CD4-positive, alpha-beta T cell treated with Interleukin-6 for 4 hours (primary cell): ENCODE data around the gene TP73.
"Not testable (repeated sequence)": the region's sequence is repeated elsewhere in the genome, so short reads cannot be mapped to it uniquely, and the experiment has no call there.

Source experiments
- DNase-seq: peaks from one replicate; pipeline ENCODE4 v3.0.0-alpha.2; 2020; ENCODE audit warnings: mixed read lengths

Gene TP73

DNA sequence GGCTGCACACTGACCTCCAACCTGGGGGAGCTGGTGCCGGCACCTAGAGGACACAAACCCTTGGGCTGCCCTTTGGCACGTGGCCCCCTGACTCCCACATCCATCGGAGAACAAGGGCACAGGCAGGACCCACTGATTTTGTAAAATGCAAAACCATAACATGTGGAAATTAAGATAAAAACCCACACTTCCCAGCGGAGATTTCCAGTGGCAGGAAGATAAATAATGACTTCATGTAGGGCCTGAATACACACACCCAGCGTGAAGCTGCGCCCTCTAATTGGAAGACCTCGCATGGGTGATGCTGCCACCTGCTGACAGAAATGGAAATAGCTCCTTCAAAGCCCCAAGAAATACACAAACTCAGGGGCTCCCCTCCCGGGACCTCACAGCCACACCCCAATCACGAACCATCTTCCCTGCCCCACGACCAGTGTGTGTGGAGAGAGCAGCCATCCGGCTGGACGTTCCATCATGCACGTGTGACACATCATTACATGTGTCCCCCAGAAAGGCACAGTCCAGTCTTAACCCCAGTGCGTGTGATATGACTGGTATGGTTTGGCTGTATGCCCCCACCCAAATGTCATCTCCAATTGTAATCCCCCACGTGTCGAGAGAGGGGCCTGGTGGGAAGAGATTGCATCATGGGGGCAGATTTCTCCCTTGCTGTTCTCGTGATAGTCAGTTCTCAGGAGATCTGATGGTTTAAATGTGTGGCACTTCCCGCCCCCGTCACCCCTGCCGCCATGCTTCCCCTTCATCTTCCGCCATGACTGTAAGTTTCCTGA is 33.2 kb upstream of the TP73 start:
- DNase-seq = peak; percentile 82

DNA sequence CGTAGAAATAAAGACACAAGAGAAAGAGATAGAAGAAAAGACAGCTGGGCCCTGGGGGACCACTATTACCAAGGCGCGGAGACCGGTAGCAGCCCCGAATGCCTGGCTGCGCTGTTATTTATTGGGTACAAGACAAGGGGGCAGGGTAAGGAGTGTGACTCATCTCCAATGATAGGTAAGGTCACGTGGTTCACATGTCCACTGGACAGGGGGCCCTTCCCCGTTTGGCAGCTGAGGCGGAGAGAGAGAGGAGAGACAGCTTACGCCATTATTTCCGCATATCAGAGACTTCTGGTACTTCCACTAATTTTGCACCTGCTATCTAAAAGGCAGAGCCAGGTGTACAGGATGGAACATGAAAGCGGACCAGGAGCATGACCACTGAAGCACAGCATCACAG is 31.6 kb upstream of the TP73 start:
- DNase-seq = no peak

- DNase-seq = peak; percentile 26
These were observed 31.1 kb upstream of the TP73 start for GRCh38 chr1:3621151-3621671.

DNA sequence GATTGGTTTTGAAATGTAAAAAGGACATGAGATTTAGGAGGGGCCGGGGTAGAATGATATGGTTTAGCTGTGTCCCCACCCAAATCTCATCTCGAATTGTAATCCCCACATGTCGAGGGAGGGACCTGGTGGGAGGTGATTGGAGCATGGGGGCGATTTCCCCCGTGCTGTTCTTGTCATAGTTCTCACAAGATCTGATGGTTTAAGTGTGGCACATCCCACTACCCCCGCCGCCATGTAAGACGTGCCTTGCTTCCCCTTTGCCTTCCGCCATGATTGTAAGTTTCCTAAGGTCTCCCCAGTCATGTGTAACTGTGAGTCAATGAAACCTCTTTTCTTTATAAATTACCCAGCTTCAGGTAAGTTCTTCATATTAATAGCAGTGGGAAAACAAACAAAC is 30.2 kb upstream of the TP73 start:
- not testable (repeated sequence) for DNase-seq

GRCh38 chr1:3623441-3624199 is 28.7 kb upstream of the TP73 start:
- DNase-seq = peak; percentile 19

DNA sequence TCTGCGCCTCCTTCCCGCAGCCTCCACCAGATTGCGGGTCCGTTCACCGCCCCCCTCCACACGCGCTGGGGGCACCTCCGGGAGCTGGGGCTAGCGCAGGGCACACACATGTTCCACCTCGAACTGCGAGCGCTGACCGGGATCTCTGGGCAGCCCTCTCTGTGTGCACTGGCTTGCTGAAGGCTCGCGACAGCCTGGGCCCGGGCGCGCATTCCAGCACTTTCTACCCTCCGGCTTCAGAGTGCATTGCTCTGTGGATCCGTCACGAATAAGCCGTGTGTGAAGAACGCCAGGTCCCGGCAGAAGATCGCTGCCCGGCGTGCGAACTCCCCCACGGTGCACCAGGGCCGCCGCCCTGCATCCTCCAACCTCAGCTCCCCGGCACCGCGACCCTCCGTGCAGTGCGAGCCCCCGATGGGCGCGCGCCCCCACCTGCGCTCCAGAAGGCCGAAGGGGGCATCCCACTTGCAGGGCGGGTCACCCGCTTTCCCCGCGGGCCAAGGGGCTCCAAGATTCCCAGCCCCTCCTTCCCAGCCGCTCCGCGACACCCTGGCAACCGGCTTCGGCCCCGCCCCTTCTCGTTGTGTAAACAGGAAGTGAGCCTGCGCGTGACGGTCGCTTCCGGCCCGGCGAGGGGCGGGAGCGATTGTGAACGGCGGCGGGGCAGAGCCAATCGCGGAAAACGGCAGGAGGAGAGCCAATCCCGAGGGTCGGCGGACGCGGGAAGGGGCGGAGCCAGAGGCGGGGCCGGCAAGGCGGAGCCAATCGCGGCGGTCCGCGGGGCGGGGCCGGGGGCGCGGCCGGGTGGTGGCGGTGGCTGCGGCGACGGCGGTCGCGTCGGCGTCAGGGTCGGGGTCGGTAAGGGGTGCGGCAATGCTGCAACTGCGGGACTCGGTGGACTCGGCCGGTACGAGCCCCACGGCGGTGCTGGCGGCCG is 27.8 kb upstream of the TP73 start, which contains the start of gene TPRG1L:
TPRG1L (plus strand) TSS at position 816 of the 937 bp plus-strand sequence; CDS start at position 874, 58 bp downstream.
- DNase-seq = peak; percentile 99

- no peak for DNase-seq
These were observed 27.0 kb upstream of the TP73 start for GRCh38 chr1:3625151-3625907.

DNA sequence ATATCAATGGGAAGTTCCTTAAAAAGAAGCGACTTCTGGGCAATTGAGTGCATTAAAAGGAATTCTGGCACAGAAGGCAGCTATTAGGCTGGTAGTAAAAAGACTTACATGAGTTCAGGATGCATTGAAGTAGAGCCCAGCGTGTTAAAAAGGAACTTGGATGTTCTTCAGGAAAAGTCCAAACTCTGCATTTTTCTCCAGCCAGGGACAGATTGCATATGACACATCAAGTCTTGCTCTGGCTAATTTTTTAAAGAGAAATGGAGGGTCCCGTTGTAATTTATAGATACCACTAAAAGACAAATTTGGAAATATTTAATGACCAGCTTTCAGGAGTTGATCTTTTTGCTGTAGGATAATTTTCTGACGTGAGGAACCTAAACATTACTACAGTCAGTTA is 26.3 kb upstream of the TP73 start:
- no peak for DNase-seq

- DNase-seq = no peak
These were observed 24.6 kb upstream of the TP73 start for GRCh38 chr1:3627515-3628253.

DNA sequence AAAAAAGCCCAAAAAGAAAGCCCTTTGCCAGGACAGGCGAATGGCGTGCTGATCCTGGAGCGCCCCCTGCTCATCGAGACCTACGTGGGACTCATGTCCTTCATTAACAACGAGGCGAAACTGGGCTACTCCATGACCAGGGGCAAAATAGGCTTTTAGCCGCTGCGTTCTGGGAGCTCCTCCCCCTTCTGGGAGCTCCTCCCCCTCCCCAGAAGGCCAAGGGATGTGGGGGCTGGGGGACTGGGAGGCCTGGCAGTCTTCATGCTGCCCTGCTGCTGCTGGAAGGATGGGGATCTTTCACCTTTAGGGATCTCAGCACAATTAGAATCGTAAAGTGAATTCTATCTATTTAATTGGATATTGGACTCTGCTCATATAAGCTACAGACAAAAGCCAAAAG is 23.9 kb upstream of the TP73 start:
- DNase-seq = no peak

DNA sequence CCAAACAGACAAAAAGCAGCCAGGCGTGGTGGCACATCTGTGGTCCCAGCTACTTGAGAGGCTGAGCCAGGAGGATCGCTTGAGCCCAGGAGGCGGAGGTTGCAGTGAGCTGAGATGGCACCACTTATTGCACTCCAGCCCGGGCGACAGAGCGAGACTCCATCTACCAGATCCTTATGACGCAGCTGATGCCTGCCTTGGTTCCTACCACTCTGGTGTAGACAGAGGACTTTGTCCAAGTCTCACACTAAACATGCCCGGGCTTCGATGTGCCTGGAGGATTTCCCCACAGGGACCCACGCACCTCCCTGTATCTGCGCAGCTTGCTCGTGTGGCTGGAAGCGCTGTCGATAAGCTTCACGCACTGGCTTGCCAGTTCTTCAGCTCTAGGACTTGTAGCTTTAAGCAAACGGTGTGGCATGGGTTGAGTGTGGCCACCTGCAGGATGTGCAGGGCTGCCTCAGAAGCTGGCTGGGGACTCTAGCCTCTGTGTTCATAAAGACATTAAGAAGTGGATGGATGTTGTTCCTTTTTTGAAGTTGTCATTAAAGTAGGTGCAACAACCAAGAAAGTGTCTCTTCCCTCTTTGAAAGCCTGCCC is 22.7 kb upstream of the TP73 start:
- DNase-seq = no peak

DNA sequence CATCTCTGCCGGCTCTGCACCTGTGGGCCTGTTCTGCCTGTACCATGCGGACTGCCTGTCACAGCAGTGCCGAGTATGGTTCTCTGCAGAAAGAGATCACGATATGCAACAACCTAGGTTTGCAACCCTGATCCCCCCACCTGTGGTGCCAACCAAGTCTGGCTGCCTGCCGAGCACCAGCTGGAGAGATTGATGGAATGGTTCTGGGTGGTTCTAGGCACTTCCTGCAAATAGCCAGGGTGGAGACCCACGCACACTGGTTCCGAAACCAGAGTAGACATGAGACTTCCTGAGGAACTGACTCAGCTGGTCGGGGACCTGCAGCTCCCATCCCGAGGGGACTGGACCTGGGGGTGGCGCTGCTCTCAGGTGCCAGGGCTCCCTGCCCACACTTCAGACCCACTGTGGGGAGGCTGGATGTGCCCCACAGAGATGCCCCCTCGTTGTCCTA is 22.1 kb upstream of the TP73 start:
- no peak for DNase-seq

DNA sequence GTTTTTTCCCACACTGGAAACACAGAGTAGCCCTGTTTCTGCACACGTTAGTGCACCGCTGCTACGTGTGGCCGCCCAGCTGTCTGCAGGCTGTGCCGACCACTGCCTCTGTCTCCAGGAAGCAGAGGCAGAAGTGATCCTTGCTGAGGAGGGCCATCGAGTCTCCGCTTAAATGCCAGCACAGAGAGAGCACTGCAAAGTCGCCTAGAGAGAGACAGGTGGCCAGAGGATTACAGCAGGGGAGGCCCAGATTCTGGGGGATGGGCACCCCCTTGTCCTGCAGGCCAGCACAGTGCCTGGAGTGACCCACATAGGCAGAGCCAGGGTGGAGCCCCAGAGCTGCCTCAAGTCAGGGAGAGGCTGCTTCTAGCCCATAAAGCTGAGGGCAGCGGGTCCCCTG is 21.4 kb upstream of the TP73 start:
- DNase-seq = no peak

- DNase-seq = no peak
These were observed 20.7 kb upstream of the TP73 start for GRCh38 chr1:3631320-3632260.

- DNase-seq = no peak
These were observed 20.0 kb upstream of the TP73 start for GRCh38 chr1:3632298-3632697.

GRCh38 chr1:3632716-3633343 is 19.5 kb upstream of the TP73 start:
- DNase-seq = no peak

DNA sequence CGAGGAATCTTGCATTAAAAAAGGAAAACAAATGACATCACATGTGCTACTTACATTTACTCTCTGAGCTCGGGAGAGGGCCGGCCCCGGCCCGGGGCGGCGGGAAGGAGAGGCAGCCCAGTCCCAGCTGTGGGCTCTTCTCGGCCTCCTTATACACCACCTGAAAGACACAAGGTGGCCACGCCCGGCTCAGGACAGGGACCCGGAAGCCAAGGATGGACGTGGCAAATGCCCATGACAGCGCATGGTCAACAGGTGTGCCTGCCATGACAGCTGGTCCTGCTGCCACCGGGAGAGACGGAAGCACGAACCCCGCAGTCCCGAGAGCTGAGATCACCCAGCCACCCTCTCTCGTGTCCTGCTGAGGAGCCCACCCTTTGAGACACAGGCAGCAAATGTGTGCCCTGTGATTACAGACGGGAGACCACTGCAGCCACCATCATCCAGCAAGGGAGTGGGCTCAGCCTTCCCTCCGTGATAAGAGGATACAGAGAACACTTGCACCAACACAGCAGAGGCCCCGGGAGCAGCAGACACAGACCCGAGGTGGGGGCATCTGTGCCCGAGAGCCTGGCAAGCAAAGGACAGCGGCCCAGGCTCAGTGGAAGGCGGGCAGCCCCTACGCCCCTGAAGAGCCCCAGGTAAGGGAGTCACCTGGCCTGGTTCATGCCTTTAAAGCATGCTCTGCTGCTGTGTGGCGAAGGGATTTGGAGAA is 18.8 kb upstream of the TP73 start:
- no peak for DNase-seq

DNA sequence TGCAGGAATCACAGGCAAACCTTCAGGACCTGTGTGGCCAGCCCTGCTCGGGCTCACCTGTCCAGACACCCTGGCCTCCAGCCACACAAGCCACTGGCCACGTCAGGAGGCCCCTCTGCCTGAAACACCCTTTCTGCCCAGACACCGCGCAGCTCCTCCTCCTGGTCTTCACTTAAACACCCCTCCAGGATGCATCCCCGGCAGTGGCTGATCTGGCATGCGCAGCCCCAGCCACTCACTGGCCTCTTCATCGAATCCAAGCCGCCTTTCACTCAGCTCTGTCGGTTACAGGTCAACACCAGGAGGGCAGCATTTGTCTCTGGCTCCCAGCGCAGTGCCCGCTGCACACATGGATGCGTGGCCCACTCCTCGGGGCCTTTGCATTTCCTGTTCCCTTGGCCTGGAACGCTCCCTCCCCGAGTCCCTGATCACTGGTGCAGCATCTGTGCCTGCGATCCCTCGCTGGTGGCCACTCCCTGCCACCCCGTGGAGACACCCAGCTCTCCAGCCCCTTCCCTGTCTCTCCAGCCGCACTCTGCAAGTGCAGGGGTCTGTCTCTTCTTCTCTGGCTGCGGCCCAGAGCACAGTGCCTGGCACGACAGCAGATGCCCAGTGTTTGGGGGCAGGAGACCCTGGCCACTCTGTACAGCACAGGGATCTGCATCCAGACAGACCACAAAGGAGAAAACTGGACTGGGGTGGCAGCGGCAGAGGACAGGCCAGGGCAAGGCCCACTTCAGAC is 18.1 kb upstream of the TP73 start:
- no peak for DNase-seq
